H9 (cell line): ENCODE results near the gene C3orf20. TPM values are rescaled to one million over a fixed set of nuclear protein-coding genes. Genes with fewer than 3 reads are reported as not detected.
A peak's percentile ranks its signal among the peaks of the same experiment; 100 is the strongest.

Experiments used
- DNase-seq: peaks from one replicate; pipeline ENCODE4 v3.0.0-alpha.2; 2017
- H2AFZ ChIP-seq: one replicate; pipeline ENCODE4 v1.6.1; 2013; ENCODE audit warnings: mild to moderate bottlenecking, low read length, control low read depth, moderate library complexity
- H2AK5ac ChIP-seq: 2 replicates; pipeline ENCODE4 v1.6.1; 2013; ENCODE audit warnings: low read length, control low read depth, mixed read lengths; ENCODE audit not compliant: insufficient read length
- H2BK120ac ChIP-seq: one replicate; pipeline ENCODE4 v1.6.1; 2013; ENCODE audit warnings: low read depth, mild to moderate bottlenecking, low read length, control low read depth, inconsistent platforms; ENCODE audit not compliant: poor library complexity, severe bottlenecking
- H2BK12ac ChIP-seq: 2 replicates; pipeline ENCODE4 v1.6.1; 2013; ENCODE audit warnings: low read length, control low read depth, mixed read lengths, low read depth; ENCODE audit not compliant: insufficient read length
- H2BK15ac ChIP-seq: 2 replicates; pipeline ENCODE4 v1.6.1; 2013; ENCODE audit warnings: low read depth, low read length, control low read depth
- H2BK20ac ChIP-seq: one replicate; pipeline ENCODE4 v1.6.1; 2013; ENCODE audit warnings: low read depth, mild to moderate bottlenecking, low read length, control low read depth, inconsistent platforms; ENCODE audit not compliant: poor library complexity, severe bottlenecking
- H2BK5ac ChIP-seq: 2 replicates; pipeline ENCODE4 v1.6.1; 2013; ENCODE audit warnings: low read length, control low read depth, mixed read lengths; ENCODE audit not compliant: insufficient read length
- H3K14ac ChIP-seq: 2 replicates; pipeline ENCODE4 v1.6.1; 2013; ENCODE audit warnings: low read length, control low read depth; ENCODE audit not compliant: insufficient read depth
- H3K18ac ChIP-seq: 2 replicates; pipeline ENCODE4 v1.6.1; 2013; ENCODE audit warnings: low read depth, mild to moderate bottlenecking, mixed read lengths, low read length, control low read depth; ENCODE audit not compliant: insufficient read length
- H3K23ac ChIP-seq: 2 replicates; pipeline ENCODE4 v1.6.1; 2013; ENCODE audit warnings: low read length, control low read depth, mixed read lengths, low read depth; ENCODE audit not compliant: insufficient read length
- H3K23me2 ChIP-seq: 2 replicates; pipeline ENCODE4 v1.6.1; 2013; ENCODE audit warnings: low read depth, mild to moderate bottlenecking, mixed read lengths, low read length, control low read depth; ENCODE audit not compliant: insufficient read length, poor library complexity, severe bottlenecking
- H3K27ac ChIP-seq: 2 replicates; pipeline ENCODE4 v1.5.1; 2013; ENCODE audit warnings: low read length, control low read depth, mixed read lengths, low read depth; ENCODE audit not compliant: insufficient read length
- H3K27me3 ChIP-seq: 2 replicates; pipeline ENCODE4 v1.6.1; 2013; ENCODE audit warnings: low read length, control low read depth, inconsistent platforms; ENCODE audit not compliant: insufficient read depth
- H3K4ac ChIP-seq: 2 replicates; pipeline ENCODE4 v1.6.1; 2013; ENCODE audit warnings: low read depth, mild to moderate bottlenecking, control low read depth, inconsistent platforms, low read length, moderate library complexity
- H3K4me1 ChIP-seq: 2 replicates; pipeline ENCODE4 v1.6.1; 2013; ENCODE audit warnings: low read length, control low read depth, inconsistent platforms; ENCODE audit not compliant: insufficient read depth
- H3K4me2 ChIP-seq: 2 replicates; pipeline ENCODE4 v1.6.1; 2013; ENCODE audit warnings: low read length, control low read depth, mixed read lengths; ENCODE audit not compliant: insufficient read length, insufficient read depth
- H3K56ac ChIP-seq: 2 replicates; pipeline ENCODE4 v1.6.1; 2013; ENCODE audit warnings: low read depth, mild to moderate bottlenecking, mixed read lengths, low read length, control low read depth; ENCODE audit not compliant: insufficient read length
- H3K79me1 ChIP-seq: 2 replicates; pipeline ENCODE4 v1.6.1; 2013; ENCODE audit warnings: low read depth, mild to moderate bottlenecking, moderate library complexity, low read length, control low read depth, inconsistent platforms; ENCODE audit not compliant: insufficient read depth, poor library complexity, severe bottlenecking
- H3K79me2 ChIP-seq: 2 replicates; pipeline ENCODE4 v1.6.1; 2013; ENCODE audit warnings: low read length, control low read depth, inconsistent platforms; ENCODE audit not compliant: insufficient read depth
- H3K9ac ChIP-seq: 2 replicates; pipeline ENCODE4 v1.6.1; 2013; ENCODE audit warnings: low read length, control low read depth, mixed read lengths; ENCODE audit not compliant: insufficient read length; ENCODE audit errors: extremely low read depth
- H3K9me3 ChIP-seq: one replicate; pipeline ENCODE4 v1.6.1; 2013; ENCODE audit warnings: low read depth, low read length, inconsistent platforms; ENCODE audit not compliant: control insufficient read depth
- H3T11ph ChIP-seq: one replicate; pipeline ENCODE4 v1.6.1; 2013; ENCODE audit warnings: mild to moderate bottlenecking, low read length, control low read depth, inconsistent platforms
- H4K20me1 ChIP-seq: one replicate; pipeline ENCODE4 v1.6.1; 2013; ENCODE audit not compliant: control insufficient read depth, insufficient read length, insufficient read depth
- H4K5ac ChIP-seq: 2 replicates; pipeline ENCODE4 v1.6.1; 2013; ENCODE audit warnings: low read depth, mild to moderate bottlenecking, mixed read lengths, low read length, control low read depth; ENCODE audit not compliant: insufficient read length
- H4K8ac ChIP-seq: replicated peaks from 2 replicates; pipeline ENCODE4 v1.6.1; 2013; ENCODE audit warnings: low read length, control low read depth, mixed read lengths, low read depth; ENCODE audit not compliant: insufficient read length
- H4K91ac ChIP-seq: 2 replicates; pipeline ENCODE4 v1.6.1; 2013; ENCODE audit warnings: low read depth, mild to moderate bottlenecking, moderate library complexity, mixed read lengths, low read length, control low read depth; ENCODE audit not compliant: insufficient read length
- H3K27ac Mint-ChIP-seq, 3 experiments: 2 replicates in 2 of 3; 3 replicates in 1 of 3; pipeline ENCODE4 v1.8.0; 2020 to 2021; ENCODE audit warnings: mixed read lengths in 3 of 3, mild to moderate bottlenecking in 1 of 3, moderate library complexity in 1 of 3
- H3K27me3 Mint-ChIP-seq: 2 replicates; pipeline ENCODE4 v1.8.0; 2021; ENCODE audit warnings: low read depth, mild to moderate bottlenecking, moderate library complexity, mixed read lengths
- H3K36me3 Mint-ChIP-seq, 3 experiments: 2 replicates in 2 of 3; 3 replicates in 1 of 3; pipeline ENCODE4 v1.8.0; 2020 to 2021; ENCODE audit warnings: low read depth in 3 of 3, mixed read lengths in 3 of 3; ENCODE audit not compliant: insufficient read depth in 1 of 3
- H3K4me1 Mint-ChIP-seq, 2 experiments: 2 replicates each; pipeline ENCODE4 v1.8.0; 2020; ENCODE audit warnings: mixed read lengths in 2 of 2
- H3K4me3 Mint-ChIP-seq, 2 experiments: 2 replicates in 1 of 2; 3 replicates in 1 of 2; pipeline ENCODE4 v1.8.0; 2020 to 2021; ENCODE audit warnings: mild to moderate bottlenecking in 2 of 2, mixed read lengths in 2 of 2, moderate library complexity in 1 of 2
- H3K9me3 Mint-ChIP-seq, 2 experiments: 2 replicates in 1 of 2; 3 replicates in 1 of 2; pipeline ENCODE4 v1.8.0; 2020; ENCODE audit warnings: mild to moderate bottlenecking in 2 of 2, mixed read lengths in 2 of 2, moderate library complexity in 1 of 2
- WGBS: extraction: QIAGEN DNeasy Blood & Tissue Kit; methylation state at CpG from one replicate; pipeline ENCODE4 v1.1.7; 2013; ENCODE audit warnings: missing lambda C conversion rate, low lambda C conversion rate, mixed read lengths; ENCODE audit not compliant: insufficient read length; ENCODE audit errors: extremely low coverage; 5-methylcytosine and 5-hydroxymethylcytosine counted together
- total RNA-seq: library from RNA; stranded (reverse); gene quantifications from 2 replicates; pipeline ENCODE4 v1.2.1, GENCODE V29; 2021
- TF ChIP-seq, protein P1 (sequence below): fragments of 200-600 bp; sonication (generic); conservative IDR thresholded peaks from 3 replicates; pipeline ENCODE4 v1.8.0; 2021; ENCODE audit warnings: antibody characterized with exemption, mild to moderate bottlenecking

C3orf20 gene
- total RNA-seq, 1 experiment from 2014 or later = not detected

DNA sequence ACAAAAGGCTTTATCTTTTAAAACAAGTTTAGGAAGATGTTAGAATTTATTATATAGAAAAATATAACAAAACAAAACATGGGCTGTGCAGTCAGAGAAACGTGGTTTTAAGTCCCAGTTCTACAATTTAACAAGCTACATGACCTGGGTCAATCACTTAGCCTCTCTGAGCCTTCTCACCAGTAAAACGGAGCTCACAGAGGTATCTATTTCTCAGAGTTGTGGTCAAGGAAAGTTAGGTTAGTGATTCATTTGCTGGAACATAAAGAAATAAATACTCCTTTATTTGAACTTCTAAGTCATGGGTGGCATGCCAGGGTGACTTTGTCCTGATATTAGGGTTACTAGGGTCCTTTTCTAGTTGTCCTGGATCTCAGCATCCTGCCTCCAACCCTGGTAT is 34.2 kb upstream of the C3orf20 start:
- Histone ChIP-seq H3K9me3 (no peaks in the 10 kb centered on the region), H2BK20ac (no peak overlapping the region), H3K4me1 (no peaks in the 10 kb centered on the region), H4K8ac (no peak overlapping the region), H3K79me1 (no peaks in the 10 kb centered on the region), H2BK12ac (no peak overlapping the region), H3K23me2 (no peaks in the 10 kb centered on the region), H2BK5ac (no peak overlapping the region), H2AK5ac (no peak overlapping the region), H3K23ac (no peak overlapping the region), H3T11ph (no peak overlapping the region), H2BK15ac (no peak overlapping the region), H3K79me2 (no peaks in the 10 kb centered on the region), H3K4me2 (no peak overlapping the region), H4K5ac (no peak overlapping the region), H3K56ac (no peak overlapping the region), H2BK120ac (no peak overlapping the region), H3K4ac (no peak overlapping the region), H2AFZ (no peak overlapping the region), H3K27ac (no peak overlapping the region), H3K14ac (no peak overlapping the region), H3K9ac (no peak overlapping the region), H4K20me1 (no peaks in the 10 kb centered on the region), H3K27me3 (no peaks in the 10 kb centered on the region; the same call in 1 of the 2 replicates), H4K91ac (no peak overlapping the region), H3K18ac (no peak overlapping the region)
- Mint-ChIP-seq H3K4me3 (no peak overlapping the region), H3K9me3 (no peaks in the 10 kb centered on the region), H3K27ac (peak overlapping the region in 1 of 3 experiments; percentile 21; a peak in 1 of 7 replicates), H3K4me1 (no peaks in the 10 kb centered on the region), H3K36me3 (no peaks in the 10 kb centered on the region), H3K27me3 (peaks cover 82% of the 10 kb centered on the region)
- WGBS = no CpG with 5 or more reads among the region's 2 CpGs
- DNase-seq = no peak
- TF ChIP-seq, protein P1, sequence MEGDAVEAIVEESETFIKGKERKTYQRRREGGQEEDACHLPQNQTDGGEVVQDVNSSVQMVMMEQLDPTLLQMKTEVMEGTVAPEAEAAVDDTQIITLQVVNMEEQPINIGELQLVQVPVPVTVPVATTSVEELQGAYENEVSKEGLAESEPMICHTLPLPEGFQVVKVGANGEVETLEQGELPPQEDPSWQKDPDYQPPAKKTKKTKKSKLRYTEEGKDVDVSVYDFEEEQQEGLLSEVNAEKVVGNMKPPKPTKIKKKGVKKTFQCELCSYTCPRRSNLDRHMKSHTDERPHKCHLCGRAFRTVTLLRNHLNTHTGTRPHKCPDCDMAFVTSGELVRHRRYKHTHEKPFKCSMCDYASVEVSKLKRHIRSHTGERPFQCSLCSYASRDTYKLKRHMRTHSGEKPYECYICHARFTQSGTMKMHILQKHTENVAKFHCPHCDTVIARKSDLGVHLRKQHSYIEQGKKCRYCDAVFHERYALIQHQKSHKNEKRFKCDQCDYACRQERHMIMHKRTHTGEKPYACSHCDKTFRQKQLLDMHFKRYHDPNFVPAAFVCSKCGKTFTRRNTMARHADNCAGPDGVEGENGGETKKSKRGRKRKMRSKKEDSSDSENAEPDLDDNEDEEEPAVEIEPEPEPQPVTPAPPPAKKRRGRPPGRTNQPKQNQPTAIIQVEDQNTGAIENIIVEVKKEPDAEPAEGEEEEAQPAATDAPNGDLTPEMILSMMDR = no peak
